ENCODE measurements around the gene HERC2. TPM values are rescaled to one million over a fixed set of nuclear protein-coding genes. Genes with fewer than 3 reads are reported as not detected.

HERC2 gene
- total and polyA plus RNA-seq, 9 of the 15 experiments (the other 6 are each of a cell fraction or from before 2014, with no cell fraction given) = 10.6 to 84.0 (median 42.6) TPM

GRCh38 chr15:28128031-28128430 lies 193.9 kb downstream of the HERC2 start (continued):
- TF ChIP-seq CHD7 (IDR thresholded peaks at IDR 0.05; ENCODE audit: low read depth, low read length) = no peak
- no peak for TF ChIP-seq TBP (optimal IDR thresholded peaks at IDR 0.05; ENCODE audit: low read depth, low read length)
- no peak for TF ChIP-seq SNAPC5 (CRISPR knock-in tag; IDR thresholded peaks at IDR 0.05)
- no peak for TF ChIP-seq BRD9 (IDR thresholded peaks at IDR 0.05; ENCODE audit: low read depth, partially characterized antibody)
- TF ChIP-seq SAFB (IDR thresholded peaks at IDR 0.05; ENCODE audit: borderline replicate concordance, low read depth, low read length) = no peak
- no peak for TF ChIP-seq ZFPM2 (CRISPR knock-in tag; IDR thresholded peaks at IDR 0.05)
